Trophoblast cell (in vitro differentiated cells and primary cell): ENCODE data around the gene MLN.

ENCODE experiments used
- DNase-seq, 2 donors: peaks; one replicate each; pipeline ENCODE4 v3.0.0-alpha.2; 2016
- H2AFZ ChIP-seq: 2 replicates; pipeline ENCODE4 v1.6.1; 2013; ENCODE audit warnings: low read length, moderate library complexity, mild to moderate bottlenecking; ENCODE audit not compliant: insufficient read depth, poor library complexity
- H2AK5ac ChIP-seq: 2 replicates; pipeline ENCODE4 v1.6.1; 2013; ENCODE audit warnings: mild to moderate bottlenecking, low read length
- H2BK120ac ChIP-seq: 2 replicates; pipeline ENCODE4 v1.6.1; 2013; ENCODE audit warnings: low read length, mild to moderate bottlenecking, moderate library complexity; ENCODE audit not compliant: insufficient read depth, poor library complexity
- H2BK12ac ChIP-seq: 2 replicates; pipeline ENCODE4 v1.6.1; 2013; ENCODE audit warnings: mild to moderate bottlenecking, low read length, moderate library complexity
- H2BK5ac ChIP-seq: 2 replicates; pipeline ENCODE4 v1.6.1; 2013; ENCODE audit warnings: low read length, low read depth, moderate library complexity, mild to moderate bottlenecking; ENCODE audit not compliant: poor library complexity
- H3K14ac ChIP-seq: 2 replicates; pipeline ENCODE4 v1.6.1; 2013; ENCODE audit warnings: mild to moderate bottlenecking, low read length
- H3K18ac ChIP-seq: 2 replicates; pipeline ENCODE4 v1.6.1; 2013; ENCODE audit warnings: mild to moderate bottlenecking, low read length
- H3K23ac ChIP-seq: 2 replicates; pipeline ENCODE4 v1.6.1; 2013; ENCODE audit warnings: low read length
- H3K27ac ChIP-seq: 2 replicates; pipeline ENCODE4 v1.5.1; 2013; ENCODE audit warnings: low read depth, mild to moderate bottlenecking, inconsistent platforms, low read length, moderate library complexity
- H3K27me3 ChIP-seq: 2 replicates; pipeline ENCODE4 v1.6.1; 2013; ENCODE audit warnings: inconsistent platforms, mild to moderate bottlenecking, low read length, moderate library complexity; ENCODE audit not compliant: insufficient read depth
- H3K36me3 ChIP-seq, 2 experiments: 1 replicate in 1 of 2; 2 replicates in 1 of 2; pipeline ENCODE4 v1.6.1; 2013; ENCODE audit warnings: low read length in 2 of 2, mild to moderate bottlenecking in 2 of 2, moderate library complexity in 1 of 2; ENCODE audit not compliant: insufficient read depth in 2 of 2, control insufficient read depth in 1 of 2
- H3K4ac ChIP-seq: 2 replicates; pipeline ENCODE4 v1.6.1; 2013; ENCODE audit warnings: low read depth, mild to moderate bottlenecking, low read length, moderate library complexity
- H3K4me1 ChIP-seq, 2 experiments: 1 replicate in 1 of 2; 2 replicates in 1 of 2; pipeline ENCODE4 v1.6.1; 2013; ENCODE audit warnings: low read length in 2 of 2, mild to moderate bottlenecking in 2 of 2, moderate library complexity in 1 of 2; ENCODE audit not compliant: insufficient read depth in 2 of 2, control insufficient read depth in 1 of 2
- H3K4me2 ChIP-seq: 2 replicates; pipeline ENCODE4 v1.6.1; 2013; ENCODE audit warnings: inconsistent platforms, mild to moderate bottlenecking, low read length, moderate library complexity
- H3K4me3 ChIP-seq: 2 replicates; pipeline ENCODE4 v1.5.1; 2013; ENCODE audit warnings: mild to moderate bottlenecking, low read depth, low read length, inconsistent platforms
- H3K79me1 ChIP-seq: one replicate; pipeline ENCODE4 v1.6.1; 2013; ENCODE audit warnings: low read length
- H3K79me2 ChIP-seq: 2 replicates; pipeline ENCODE4 v1.6.1; 2013; ENCODE audit warnings: low read length, mild to moderate bottlenecking; ENCODE audit not compliant: control insufficient read depth, insufficient read depth, poor library complexity
- H3K9ac ChIP-seq: 2 replicates; pipeline ENCODE4 v1.6.1; 2013; ENCODE audit warnings: mild to moderate bottlenecking, low read length
- H3K9me3 ChIP-seq: 2 replicates; pipeline ENCODE4 v1.6.1; 2013; ENCODE audit warnings: low read depth, mild to moderate bottlenecking, control low read depth, inconsistent platforms, low read length; ENCODE audit not compliant: insufficient read depth
- H4K12ac ChIP-seq: 2 replicates; pipeline ENCODE4 v1.6.1; 2013; ENCODE audit warnings: low read depth, mild to moderate bottlenecking, low read length, moderate library complexity
- H4K8ac ChIP-seq: 2 replicates; pipeline ENCODE4 v1.6.1; 2013; ENCODE audit warnings: low read depth, mild to moderate bottlenecking, low read length, moderate library complexity
- H4K91ac ChIP-seq: one replicate; pipeline ENCODE4 v1.6.1; 2013; ENCODE audit warnings: low read depth, mild to moderate bottlenecking, low read length, moderate library complexity
- WGBS: extraction: QIAGEN DNeasy Blood & Tissue Kit; methylation state at CpG from one replicate; pipeline ENCODE4 v1.1.7; 2013; ENCODE audit warnings: missing lambda C conversion rate; ENCODE audit not compliant: insufficient read length, insufficient coverage; ENCODE audit errors: extremely low coverage; 5-methylcytosine and 5-hydroxymethylcytosine counted together

Gene MLN

GRCh38 chr6:33789550-33789895 is 14.3 kb downstream of the MLN start:
- Histone ChIP-seq H3K23ac (no peak overlapping the region), H2BK12ac (no peak overlapping the region), H3K9me3 (no peaks in the 10 kb centered on the region), H3K79me2 (peaks cover 9% of the 10 kb centered on the region), H3K14ac (peak overlapping the region; percentile 46), H2AK5ac (peak overlapping the region; percentile 85), H2BK5ac (no peak overlapping the region), H3K4me2 (peak overlapping the region; percentile 52), H4K12ac (peak overlapping the region; percentile 23), H2BK120ac (peak overlapping the region; percentile 15), H3K4me1 (peaks cover 6 to 13% of the 10 kb centered on the region in 2 experiments), H3K36me3 (peaks cover 5 to 8% of the 10 kb centered on the region in 2 experiments), H4K8ac (peak overlapping the region; percentile 86), H2AFZ (peak overlapping the region; percentile 42), H3K18ac (peak overlapping the region; percentile 57), H3K27me3 (no peaks in the 10 kb centered on the region), H3K9ac (no peak overlapping the region), H3K79me1 (peaks cover 14% of the 10 kb centered on the region), H3K4ac (peak overlapping the region; percentile 49), H4K91ac (peak overlapping the region; percentile 78), H3K4me3 (no peak overlapping the region), H3K27ac (no peak overlapping the region)
- no CpG with 5 or more reads among the region's 11 CpGs for WGBS
- DNase-seq, result no peak

DNA sequence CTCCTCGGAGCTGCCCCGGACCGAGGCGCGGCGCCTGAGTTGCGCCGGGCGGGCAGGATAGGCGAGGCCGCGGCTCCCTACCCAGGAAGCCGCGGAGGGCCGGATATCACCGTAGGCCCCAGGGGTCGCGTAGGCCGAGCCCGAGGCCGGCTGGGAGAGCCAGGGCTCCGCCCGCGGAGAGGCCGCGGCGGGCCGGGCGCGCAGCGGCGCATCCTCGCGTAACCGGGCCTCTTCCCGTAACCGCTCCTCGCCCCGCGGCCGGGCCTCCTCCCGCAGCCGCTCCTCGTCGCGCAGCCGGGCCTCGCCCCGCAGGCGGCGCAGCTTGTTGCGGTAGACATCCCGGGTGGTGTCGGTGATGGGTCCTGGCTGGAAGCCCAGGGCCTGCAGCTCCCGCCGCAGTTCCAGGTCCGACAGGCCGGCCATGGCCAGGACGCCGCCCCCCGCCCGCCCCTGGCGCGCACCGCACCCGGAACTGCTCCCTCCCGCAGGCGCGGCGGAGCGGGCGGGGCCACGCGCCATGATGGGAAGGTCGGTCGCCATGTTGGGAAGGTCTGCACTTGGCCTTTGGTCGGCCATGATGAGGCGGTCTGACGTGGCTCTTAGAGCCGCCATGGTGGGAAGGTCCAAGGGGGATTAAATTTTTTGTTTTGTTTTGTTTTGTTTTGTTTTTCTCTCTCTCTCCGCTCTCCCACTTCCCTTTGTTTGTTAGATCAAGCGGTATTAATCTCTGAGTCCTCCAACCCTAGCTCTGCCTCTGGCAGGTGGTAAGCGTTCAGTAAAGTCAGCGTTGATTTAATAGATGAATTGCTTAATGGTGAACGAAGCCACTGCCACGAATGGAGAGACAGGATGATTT is 14.9 kb downstream of the MLN start, which contains the start of gene LEMD2:
Gene LEMD2 (minus strand): TSS at position 437 of the 856 bp plus-strand sequence. CDS start 14 bp downstream, at position 423.
- H3K79me1 ChIP-seq, result peaks cover 14% of the 10 kb centered on the region
- H4K8ac ChIP-seq, result peak within 1 kb of the TSS; percentile 87
- peak within 1 kb of the TSS; percentile 80 for H2BK120ac ChIP-seq
- peaks cover 6 to 13% of the 10 kb centered on the region in 2 experiments for H3K4me1 ChIP-seq
- peak within 1 kb of the TSS; percentile 80 for H3K4me2 ChIP-seq
- H2BK12ac ChIP-seq, result no peak within 1 kb of the TSS
- H4K12ac ChIP-seq, result peak within 1 kb of the TSS; percentile 68
- WGBS, result no CpG with 5 or more reads among the region's 86 CpGs
- peaks cover 9 to 12% of the 10 kb centered on the region in 2 experiments for H3K36me3 ChIP-seq
- peak within 1 kb of the TSS; percentile 75 for H3K14ac ChIP-seq
- H2AK5ac ChIP-seq, result peak within 1 kb of the TSS; percentile 85
- peak within 1 kb of the TSS; percentile 74 for H3K27ac ChIP-seq
- peaks cover 9% of the 10 kb centered on the region for H3K79me2 ChIP-seq
- no peaks in the 10 kb centered on the region for H3K9me3 ChIP-seq
- peak within 1 kb of the TSS; percentile 90 for H3K4me3 ChIP-seq
- H2BK5ac ChIP-seq, result peak within 1 kb of the TSS; percentile 50
- peak within 1 kb of the TSS; percentile 84 for H4K91ac ChIP-seq
- peak within 1 kb of the TSS; percentile 59 for H3K4ac ChIP-seq
- peak within 1 kb of the TSS; percentile 68 for H2AFZ ChIP-seq
- no peaks in the 10 kb centered on the region for H3K27me3 ChIP-seq
- H3K18ac ChIP-seq, result peak within 1 kb of the TSS; percentile 57
- no peak within 1 kb of the TSS for H3K23ac ChIP-seq
- peak; percentile 82 to 96 for DNase-seq
- H3K9ac ChIP-seq, result peak within 1 kb of the TSS; percentile 87

GRCh38 chr6:33787954-33788693 is 15.7 kb downstream of the MLN start:
- no CpG with 5 or more reads among the region's 53 CpGs for whole genome bisulfite sequencing
- Histone ChIP-seq H3K14ac (peak overlapping the region; percentile 75), H3K4me2 (peak overlapping the region; percentile 80), H3K79me2 (peaks cover 9% of the 10 kb centered on the region), H3K18ac (peak overlapping the region; percentile 55), H3K9me3 (no peaks in the 10 kb centered on the region), H2BK120ac (peak overlapping the region; percentile 80), H3K36me3 (peaks cover 17 to 20% of the 10 kb centered on the region in 2 experiments), H3K4me3 (peak overlapping the region; percentile 90), H3K79me1 (peaks cover 14% of the 10 kb centered on the region), H3K4me1 (peaks cover 6 to 13% of the 10 kb centered on the region in 2 experiments), H4K8ac (peak overlapping the region; percentile 87), H2AK5ac (peak overlapping the region; percentile 56), H4K91ac (peak overlapping the region; percentile 84), H2BK5ac (peak overlapping the region; percentile 50), H3K27ac (peak overlapping the region; percentile 74), H2BK12ac (no peak overlapping the region), H2AFZ (peak overlapping the region; percentile 55), H3K23ac (no peak overlapping the region), H4K12ac (peak overlapping the region; percentile 68), H3K9ac (peak overlapping the region; percentile 87), H3K27me3 (no peaks in the 10 kb centered on the region), H3K4ac (peak overlapping the region; percentile 59)
- DNase-seq, result peak; percentile 13 to 55

- Histone ChIP-seq H3K23ac (no peak overlapping the region), H2BK5ac (peak overlapping the region; percentile 50), H3K36me3 (peaks cover 23 to 27% of the 10 kb centered on the region in 2 experiments), H4K91ac (peak overlapping the region; percentile 84), H3K9me3 (no peaks in the 10 kb centered on the region), H3K14ac (no peak overlapping the region), H2BK12ac (no peak overlapping the region), H3K4me1 (peaks cover 9 to 16% of the 10 kb centered on the region in 2 experiments), H3K4me2 (peak overlapping the region; percentile 80), H3K4me3 (no peak overlapping the region), H4K8ac (peak overlapping the region; percentile 87), H3K4ac (peak overlapping the region; percentile 43), H2AK5ac (peak overlapping the region; percentile 32), H3K9ac (peak overlapping the region; percentile 87), H4K12ac (no peak overlapping the region), H2BK120ac (peak overlapping the region; percentile 80), H3K79me2 (peaks cover 9% of the 10 kb centered on the region), H3K27me3 (no peaks in the 10 kb centered on the region), H3K79me1 (peaks cover 14% of the 10 kb centered on the region), H3K27ac (peak overlapping the region; percentile 74), H3K18ac (peak overlapping the region; percentile 55), H2AFZ (no peak overlapping the region)
- no CpG with 5 or more reads among the region's 7 CpGs for WGBS
- DNase-seq, result peak; percentile 79 to 80
These were observed 16.4 kb downstream of the MLN start for GRCh38 chr6:33787346-33787953.
